DMS153 treated with DMSO at 0.1 percent for 48 hours (cell line): Measurements from ENCODE around the gene BACE2.

Source experiments
- DNase-seq: peaks from one replicate; lab custom pipeline; 2025; ENCODE audit not compliant: unreplicated experiment; lab: John Stamatoyannopoulos, UW

Gene BACE2

GRCh38 chr21:41317458-41317857, 149.5 kb downstream of the BACE2 start:
- DNase-seq, result peak; percentile 42

GRCh38 chr21:41318218-41318617, 150.3 kb downstream of the BACE2 start:
- peak; percentile 30 for DNase-seq

GRCh38 chr21:41319273-41319672, 151.3 kb downstream of the BACE2 start:
- no peak for DNase-seq

DNA sequence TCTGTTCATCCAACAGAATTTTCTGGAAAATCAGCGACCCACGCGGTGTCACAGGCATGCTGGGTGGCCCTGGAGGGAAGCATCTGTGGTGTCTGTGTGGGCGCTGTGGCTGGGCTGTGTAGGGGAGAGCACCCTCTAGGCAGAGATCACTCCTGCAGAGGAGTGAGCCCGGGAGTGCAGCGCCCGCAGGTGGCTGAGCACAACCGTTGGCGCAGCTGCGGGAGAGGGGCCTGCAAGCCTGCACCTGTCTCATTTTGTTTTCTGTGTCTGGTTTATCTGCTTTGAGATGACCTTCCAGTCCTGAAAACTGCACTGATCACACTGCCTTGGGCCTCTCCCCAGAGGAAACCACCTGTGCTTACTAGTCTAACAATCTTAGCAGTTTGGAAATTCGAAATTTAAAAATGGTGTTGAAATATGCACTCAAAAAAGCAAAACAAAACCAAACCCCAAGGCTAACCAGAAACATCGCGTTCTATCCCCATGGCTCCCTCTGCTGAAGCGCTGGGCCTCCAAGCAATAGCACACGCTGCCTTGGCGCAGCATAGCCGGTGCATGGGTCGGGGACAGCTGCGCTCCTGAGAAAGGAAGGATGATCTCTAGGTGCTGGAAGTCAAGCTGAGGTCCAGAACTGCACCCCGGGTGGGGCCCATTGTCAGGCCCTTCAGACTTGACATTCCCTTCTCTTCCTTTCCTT, 153.4 kb downstream of the BACE2 start:
- peak; percentile 38 for DNase-seq

DNA sequence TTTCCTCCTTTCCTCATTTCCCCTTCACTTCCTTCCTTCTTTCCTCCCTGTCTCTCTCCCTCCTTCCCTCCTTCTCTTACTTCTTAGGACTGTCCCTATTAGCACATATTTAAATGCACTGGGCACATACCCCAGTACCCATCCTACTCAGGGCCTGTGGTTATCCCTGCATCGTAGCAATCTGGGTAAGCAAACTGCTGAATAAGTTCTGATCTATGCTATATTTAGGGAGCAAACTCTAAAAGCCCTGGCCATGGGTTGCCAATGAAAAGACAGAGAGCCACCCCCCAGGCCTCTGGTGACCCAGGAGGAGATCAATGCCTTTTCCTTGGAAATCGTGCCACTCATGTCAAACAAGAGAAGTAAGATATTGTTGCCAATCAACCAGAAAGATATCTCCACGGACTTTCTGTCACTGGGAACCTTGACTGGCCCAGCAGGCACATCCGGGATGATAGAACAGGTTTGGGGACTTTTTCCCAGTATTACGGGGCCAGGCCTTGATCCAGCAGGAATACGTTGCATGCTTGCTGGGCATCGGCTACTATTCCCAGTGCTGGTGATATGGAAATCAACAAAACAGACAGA, 154.0 kb downstream of the BACE2 start:
- DNase-seq, result no peak

GRCh38 chr21:41322496-41323382, 154.8 kb downstream of the BACE2 start:
- DNase-seq, result no peak

- no peak for DNase-seq
Observed at GRCh38 chr21:41325138-41325912, 157.4 kb downstream of the BACE2 start.

DNA sequence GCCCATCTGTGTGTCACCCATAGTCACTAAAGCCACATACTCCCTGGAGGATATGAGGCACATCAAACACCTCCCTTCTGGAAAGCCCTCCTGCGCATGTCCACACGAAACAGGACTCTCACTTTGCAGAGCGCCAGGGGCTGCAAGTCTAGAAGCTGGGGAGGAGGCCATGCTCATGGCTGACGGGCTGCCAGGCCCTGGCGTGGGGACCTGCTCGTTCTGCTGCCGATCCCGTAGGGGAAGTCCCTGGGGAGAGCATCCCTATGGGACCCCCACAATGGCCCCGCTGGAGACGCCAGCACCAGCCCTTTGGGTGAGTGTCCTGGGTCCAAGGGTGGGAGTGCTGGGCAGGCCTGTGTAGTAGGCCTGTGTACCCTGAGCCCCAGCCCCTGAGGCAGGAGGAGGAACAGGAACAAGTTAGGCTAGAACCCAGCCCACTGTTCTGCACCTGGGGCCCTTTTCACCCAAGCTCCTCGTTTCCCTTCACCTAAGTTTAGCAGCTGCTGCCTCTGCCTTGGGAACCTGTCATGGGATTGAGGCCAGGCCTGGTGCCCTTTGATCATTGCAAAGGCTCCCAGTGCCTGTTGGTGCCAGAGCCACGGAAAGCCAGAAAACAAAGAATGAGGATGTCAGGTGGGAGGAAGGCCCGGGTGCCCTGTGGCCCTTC, 158.6 kb downstream of the BACE2 start:
- no peak for DNase-seq

GRCh38 chr21:41327753-41328152, 159.8 kb downstream of the BACE2 start:
- no peak for DNase-seq

- no peak for DNase-seq
Observed at GRCh38 chr21:41328660-41329607, 161.0 kb downstream of the BACE2 start.
